Measurements from ENCODE around the gene DNAAF8.
A peak's percentile ranks its signal among the peaks of the same experiment; 100 is the strongest.
"Not testable (repeated sequence)": the region's sequence is repeated elsewhere in the genome, so short reads cannot be mapped to it uniquely, and the experiment has no call there.

Gene DNAAF8

GRCh38 chr16:4734730-4735535 is 596 bp downstream of the DNAAF8 start:
- H3K27me3 ChIP-seq (replicated peaks; ENCODE audit: control insufficient read depth, insufficient read depth, low read length) = no peaks in the 10 kb centered on the region
- peak; percentile 86 for DNase-seq (ENCODE audit: extremely low read depth, insufficient read length)
- H3K4me3 ChIP-seq (replicated peaks; ENCODE audit: low read depth, low read length) = peak overlapping the region; percentile 95
- H3K36me3 ChIP-seq (ENCODE audit: control insufficient read depth, insufficient read depth, low read length) = peaks cover under 1% of the 10 kb centered on the region
- TF ChIP-seq CTCF (IDR thresholded peaks at IDR 0.05; ENCODE audit: insufficient read depth, low read length, poor library complexity, severe bottlenecking) = no peak

GRCh38 chr16:4736546-4736945 is 2.2 kb downstream of the DNAAF8 start:
- no peak overlapping the region for H3K4me3 ChIP-seq (replicated peaks; ENCODE audit: low read depth, low read length)
- no peak for TF ChIP-seq CTCF (IDR thresholded peaks at IDR 0.05; ENCODE audit: insufficient read depth, low read length, poor library complexity, severe bottlenecking)
- no peaks in the 10 kb centered on the region for H3K27me3 ChIP-seq (replicated peaks; ENCODE audit: control insufficient read depth, insufficient read depth, low read length)
- H3K36me3 ChIP-seq (ENCODE audit: control insufficient read depth, insufficient read depth, low read length) = no peaks in the 10 kb centered on the region
- no peak for DNase-seq (ENCODE audit: extremely low read depth, insufficient read length)

GRCh38 chr16:4737545-4737944 is 3.2 kb downstream of the DNAAF8 start:
- TF ChIP-seq CTCF (IDR thresholded peaks at IDR 0.05; ENCODE audit: insufficient read depth, low read length, poor library complexity, severe bottlenecking) = no peak
- no peak overlapping the region for H3K4me3 ChIP-seq (replicated peaks; ENCODE audit: low read depth, low read length)
- DNase-seq (ENCODE audit: extremely low read depth, insufficient read length) = no peak
- no peaks in the 10 kb centered on the region for H3K36me3 ChIP-seq (ENCODE audit: control insufficient read depth, insufficient read depth, low read length)
- H3K27me3 ChIP-seq (replicated peaks; ENCODE audit: control insufficient read depth, insufficient read depth, low read length) = no peaks in the 10 kb centered on the region

GRCh38 chr16:4738370-4738769 is 4.0 kb downstream of the DNAAF8 start:
- not testable (repeated sequence) for H3K4me3 ChIP-seq (replicated peaks; ENCODE audit: low read depth, low read length); H3K27me3 ChIP-seq (replicated peaks; ENCODE audit: control insufficient read depth, insufficient read depth, low read length); H3K36me3 ChIP-seq (ENCODE audit: control insufficient read depth, insufficient read depth, low read length); DNase-seq (ENCODE audit: extremely low read depth, insufficient read length)

GRCh38 chr16:4743226-4743878 is 9.0 kb downstream of the DNAAF8 start:
- TF ChIP-seq CTCF (IDR thresholded peaks at IDR 0.05; ENCODE audit: insufficient read depth, low read length, poor library complexity, severe bottlenecking) = no peak
- no peak for DNase-seq (ENCODE audit: extremely low read depth, insufficient read length)
- Histone ChIP-seq H3K4me3 (replicated peaks; ENCODE audit: low read depth, low read length) (no peak overlapping the region), H3K36me3 (ENCODE audit: control insufficient read depth, insufficient read depth, low read length) (no peaks in the 10 kb centered on the region), H3K27me3 (replicated peaks; ENCODE audit: control insufficient read depth, insufficient read depth, low read length) (no peaks in the 10 kb centered on the region)

- Histone ChIP-seq H3K27me3 (replicated peaks; ENCODE audit: control insufficient read depth, insufficient read depth, low read length) (no peaks in the 10 kb centered on the region), H3K36me3 (ENCODE audit: control insufficient read depth, insufficient read depth, low read length) (peaks cover under 1% of the 10 kb centered on the region), H3K4me3 (replicated peaks; ENCODE audit: low read depth, low read length) (no peak overlapping the region)
- DNase-seq (ENCODE audit: extremely low read depth, insufficient read length) = no peak
- TF ChIP-seq CTCF (IDR thresholded peaks at IDR 0.05; ENCODE audit: insufficient read depth, low read length, poor library complexity, severe bottlenecking) = no peak
Observed at GRCh38 chr16:4744555-4745273, 10.4 kb downstream of the DNAAF8 start.
